Left ventricle myocardium inferior (tissue), 1 donor: ENCODE results near the gene CALR3. TPM values are rescaled to one million over a fixed set of nuclear protein-coding genes. Genes with fewer than 3 reads are reported as not detected.

ENCODE experiments used
- DNase-seq: peaks from one replicate; pipeline ENCODE4 v3.0.0-alpha.2; 2020
- H3K27ac ChIP-seq: fragments of 200-600 bp; replicated peaks from 2 replicates; pipeline ENCODE4 v1.8.0; 2021
- H3K27me3 ChIP-seq: fragments of 200-600 bp; 2 replicates; pipeline ENCODE4 v1.8.0; 2021; ENCODE audit warnings: low read depth
- H3K36me3 ChIP-seq: fragments of 200-600 bp; 2 replicates; pipeline ENCODE4 v1.8.0; 2021
- H3K4me1 ChIP-seq: fragments of 200-600 bp; 2 replicates; pipeline ENCODE4 v1.8.0; 2021
- H3K4me3 ChIP-seq: fragments of 200-600 bp; 2 replicates; pipeline ENCODE4 v1.8.0; 2021; ENCODE audit warnings: mild to moderate bottlenecking, moderate library complexity
- H3K9me3 ChIP-seq: fragments of 200-600 bp; replicated peaks from 2 replicates; pipeline ENCODE4 v1.8.0; 2021
- intact Hi-C: fragments of 100-400 bp; cut with micrococcal nuclease; formaldehyde crosslinking; loops from one replicate; pipeline ENCODE4 v1.11.0; 2022
- total RNA-seq: library from RNA; stranded (reverse); fragmentation: NEBNext Ultra II Directional; extraction: Animal tissue kit (Norgen Biotek cat#: 25700); gene quantifications from one replicate; pipeline ENCODE4 v1.2.1, GENCODE V29; 2021
- TF ChIP-seq, protein P1 (sequence below): fragments of 200-600 bp; IDR thresholded peaks from 2 replicates; pipeline ENCODE4 v1.8.0; 2021; ENCODE audit warnings: antibody characterized with exemption, mild to moderate bottlenecking, borderline replicate concordance
- donor health status: DM: no; HTN: yes; CAD: no; lungs with severe emphysema.

Gene CALR3
- total RNA-seq, 1 donor from 2014 or later: not detected

DNA sequence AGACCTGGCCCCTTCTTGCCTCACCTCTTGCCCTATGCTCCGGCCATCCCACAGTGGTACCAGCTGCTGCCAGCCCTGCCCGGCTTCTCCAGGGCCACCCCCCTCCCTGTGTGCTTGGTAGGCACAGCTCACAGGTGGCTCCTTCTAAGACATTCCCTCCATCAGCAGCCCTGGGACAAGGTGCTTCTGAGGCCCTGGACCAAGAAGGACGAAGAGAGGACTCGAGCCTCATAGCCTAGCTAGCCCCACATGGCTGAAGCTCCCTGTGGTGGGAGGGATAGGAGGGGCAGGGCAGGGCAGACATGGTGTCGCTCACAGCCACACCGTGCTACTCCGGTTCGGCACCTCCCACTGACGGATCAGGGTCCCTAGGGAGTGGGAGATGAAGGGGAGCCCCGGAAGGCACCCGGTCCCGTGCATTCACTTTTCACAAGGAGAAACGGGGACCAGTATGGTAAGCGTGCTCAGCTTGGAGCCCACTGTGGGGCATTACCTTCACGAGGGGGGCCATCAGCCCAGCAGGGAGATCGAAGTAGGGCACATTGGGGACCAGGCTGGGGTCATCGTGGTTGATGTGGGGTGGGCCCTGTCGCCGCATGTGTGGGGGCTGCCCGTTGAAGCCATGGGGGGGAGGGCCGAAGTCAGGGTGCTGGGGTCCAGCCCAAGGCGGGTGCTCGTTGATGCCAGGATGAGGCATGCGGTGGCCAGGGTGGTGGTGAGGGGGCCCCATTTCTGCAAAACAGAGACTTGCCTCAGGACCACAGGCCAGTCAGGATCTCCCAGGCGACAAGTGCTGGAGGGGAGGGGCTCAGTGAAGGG lies 26.8 kb upstream of the CALR3 start:
- intact Hi-C loops: no loop called here
- H3K4me3 ChIP-seq: no peak overlapping the region
- no peak for DNase-seq
- H3K36me3 ChIP-seq: peaks cover 99% of the 10 kb centered on the region
- no peaks in the 10 kb centered on the region for H3K9me3 ChIP-seq
- TF ChIP-seq, protein P1, sequence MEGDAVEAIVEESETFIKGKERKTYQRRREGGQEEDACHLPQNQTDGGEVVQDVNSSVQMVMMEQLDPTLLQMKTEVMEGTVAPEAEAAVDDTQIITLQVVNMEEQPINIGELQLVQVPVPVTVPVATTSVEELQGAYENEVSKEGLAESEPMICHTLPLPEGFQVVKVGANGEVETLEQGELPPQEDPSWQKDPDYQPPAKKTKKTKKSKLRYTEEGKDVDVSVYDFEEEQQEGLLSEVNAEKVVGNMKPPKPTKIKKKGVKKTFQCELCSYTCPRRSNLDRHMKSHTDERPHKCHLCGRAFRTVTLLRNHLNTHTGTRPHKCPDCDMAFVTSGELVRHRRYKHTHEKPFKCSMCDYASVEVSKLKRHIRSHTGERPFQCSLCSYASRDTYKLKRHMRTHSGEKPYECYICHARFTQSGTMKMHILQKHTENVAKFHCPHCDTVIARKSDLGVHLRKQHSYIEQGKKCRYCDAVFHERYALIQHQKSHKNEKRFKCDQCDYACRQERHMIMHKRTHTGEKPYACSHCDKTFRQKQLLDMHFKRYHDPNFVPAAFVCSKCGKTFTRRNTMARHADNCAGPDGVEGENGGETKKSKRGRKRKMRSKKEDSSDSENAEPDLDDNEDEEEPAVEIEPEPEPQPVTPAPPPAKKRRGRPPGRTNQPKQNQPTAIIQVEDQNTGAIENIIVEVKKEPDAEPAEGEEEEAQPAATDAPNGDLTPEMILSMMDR: no peak
- no peak overlapping the region for H3K27ac ChIP-seq
- H3K4me1 ChIP-seq: peaks cover 4% of the 10 kb centered on the region
- H3K27me3 ChIP-seq: no peaks in the 10 kb centered on the region

DNA sequence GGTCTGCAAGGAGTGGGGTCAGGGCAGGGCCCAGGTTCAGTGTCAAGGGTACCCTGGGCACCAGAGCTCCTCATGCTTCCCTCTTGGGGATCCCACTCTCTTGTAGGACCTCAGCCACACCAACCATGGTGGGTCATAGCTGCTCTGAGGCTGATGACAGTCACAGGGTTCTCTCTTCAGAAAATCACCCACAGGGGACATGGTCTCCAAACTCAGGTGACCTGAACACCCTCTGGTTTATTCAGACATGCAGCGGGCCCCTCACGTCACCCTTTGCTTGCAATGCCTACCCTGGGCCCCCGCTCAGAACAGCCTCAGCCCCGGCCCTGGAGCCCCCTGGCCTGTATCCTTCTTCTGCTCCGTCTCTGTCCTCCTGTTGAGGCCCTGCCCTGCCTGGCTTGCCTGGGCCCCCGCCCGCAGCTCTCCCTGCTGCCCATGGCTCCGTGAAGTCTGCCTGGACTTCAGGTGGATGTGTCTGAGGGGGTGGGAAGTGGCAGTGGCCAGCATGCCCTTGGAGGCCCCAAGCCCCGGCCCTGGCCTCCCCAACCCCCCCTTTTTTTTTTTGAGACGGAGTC lies 25.8 kb upstream of the CALR3 start:
- no peaks in the 10 kb centered on the region for H3K9me3 ChIP-seq
- no peak overlapping the region for H3K27ac ChIP-seq
- peaks cover 99% of the 10 kb centered on the region for H3K36me3 ChIP-seq
- TF ChIP-seq, protein P1: no peak
- intact Hi-C loops: no loop called here
- DNase-seq: no peak
- H3K4me1 ChIP-seq: peaks cover 2% of the 10 kb centered on the region
- H3K27me3 ChIP-seq: no peaks in the 10 kb centered on the region
- no peak overlapping the region for H3K4me3 ChIP-seq

DNA sequence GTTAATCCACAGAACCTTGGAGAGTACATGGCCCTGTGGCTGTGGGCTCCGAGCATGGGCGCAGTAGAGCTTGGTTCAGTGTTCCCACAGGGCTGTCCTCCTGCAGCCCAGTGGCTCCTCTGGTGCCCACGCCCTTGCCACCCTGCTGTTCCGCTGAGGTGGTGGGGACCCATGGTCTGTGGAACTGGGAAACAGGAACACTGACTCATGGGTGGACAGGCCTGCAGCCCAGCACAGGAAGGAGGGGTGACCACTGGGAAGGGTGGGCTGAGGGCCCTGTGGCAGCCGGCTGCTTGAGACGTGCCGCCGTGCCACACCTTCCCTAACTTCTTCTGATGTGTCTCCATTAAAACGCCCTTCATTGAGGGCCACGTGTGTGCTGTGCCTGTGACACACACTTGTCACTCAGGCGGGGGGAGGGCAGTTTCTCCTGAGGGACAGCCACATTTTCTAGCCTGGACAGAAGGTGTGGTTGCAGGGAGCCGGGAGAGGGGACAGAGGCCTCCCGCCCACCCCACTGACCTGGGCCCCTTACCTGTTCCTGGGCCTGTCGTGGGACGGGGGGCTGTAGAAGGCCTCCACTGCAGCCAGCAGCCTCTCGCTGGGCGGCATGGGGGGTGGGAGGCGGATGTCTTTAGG lies 25.1 kb upstream of the CALR3 start:
- H3K36me3 ChIP-seq: peaks cover 98% of the 10 kb centered on the region
- H3K9me3 ChIP-seq: no peaks in the 10 kb centered on the region
- TF ChIP-seq, protein P1: no peak
- no peak overlapping the region for H3K27ac ChIP-seq
- intact Hi-C loops: no loop called here
- no peaks in the 10 kb centered on the region for H3K27me3 ChIP-seq
- DNase-seq: no peak
- H3K4me1 ChIP-seq: no peaks in the 10 kb centered on the region
- H3K4me3 ChIP-seq: no peak overlapping the region

DNA sequence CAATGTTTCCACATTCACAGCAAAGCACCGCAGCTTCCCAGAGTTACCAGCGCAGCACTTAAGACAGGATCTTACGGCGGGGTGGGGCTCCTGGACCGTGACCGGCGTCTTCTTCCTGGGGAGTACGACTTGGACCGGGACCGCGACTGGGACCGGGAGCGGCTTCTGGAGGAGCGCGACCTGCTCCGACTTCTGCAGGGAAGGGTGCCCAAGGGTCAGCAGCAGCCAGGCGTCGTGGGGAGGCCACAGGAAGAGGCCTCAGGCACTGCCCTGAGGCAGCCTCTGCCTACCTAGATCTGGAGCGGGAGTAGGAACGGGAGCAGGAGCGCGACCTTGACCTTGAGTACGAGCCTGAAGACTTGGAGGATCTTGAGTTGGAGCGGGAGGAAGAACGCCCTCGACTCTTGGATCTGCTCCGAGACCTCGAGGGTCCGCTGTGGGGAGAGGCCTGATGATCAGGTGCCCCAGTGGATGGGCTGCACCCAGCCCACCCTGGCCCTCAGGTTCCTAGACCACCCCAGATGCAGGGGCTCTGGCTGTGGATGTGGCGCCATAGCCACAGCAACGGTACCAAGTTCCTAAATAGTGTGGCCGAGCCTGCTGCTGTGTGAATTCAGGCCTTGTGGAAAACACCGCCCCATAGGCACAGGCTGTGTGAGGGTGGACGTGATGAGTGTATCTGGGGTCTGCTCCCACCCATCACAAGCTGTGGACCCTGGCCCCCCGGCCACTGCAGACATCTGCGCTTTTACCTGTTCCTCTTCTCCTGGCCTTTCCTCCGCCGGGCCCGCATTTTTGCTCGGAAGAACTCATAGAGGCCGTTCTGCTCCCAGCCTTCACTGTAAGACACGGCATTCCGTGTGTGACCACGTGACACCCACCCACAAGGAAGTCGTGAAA lies 24.4 kb upstream of the CALR3 start:
- Histone ChIP-seq H3K4me3 (no peak overlapping the region), H3K9me3 (no peaks in the 10 kb centered on the region), H3K4me1 (no peaks in the 10 kb centered on the region), H3K27me3 (no peaks in the 10 kb centered on the region), H3K27ac (no peak overlapping the region), H3K36me3 (peaks cover 93% of the 10 kb centered on the region)
- TF ChIP-seq, protein P1: no peak
- intact Hi-C loops: no loop called here
- DNase-seq: no peak

DNA sequence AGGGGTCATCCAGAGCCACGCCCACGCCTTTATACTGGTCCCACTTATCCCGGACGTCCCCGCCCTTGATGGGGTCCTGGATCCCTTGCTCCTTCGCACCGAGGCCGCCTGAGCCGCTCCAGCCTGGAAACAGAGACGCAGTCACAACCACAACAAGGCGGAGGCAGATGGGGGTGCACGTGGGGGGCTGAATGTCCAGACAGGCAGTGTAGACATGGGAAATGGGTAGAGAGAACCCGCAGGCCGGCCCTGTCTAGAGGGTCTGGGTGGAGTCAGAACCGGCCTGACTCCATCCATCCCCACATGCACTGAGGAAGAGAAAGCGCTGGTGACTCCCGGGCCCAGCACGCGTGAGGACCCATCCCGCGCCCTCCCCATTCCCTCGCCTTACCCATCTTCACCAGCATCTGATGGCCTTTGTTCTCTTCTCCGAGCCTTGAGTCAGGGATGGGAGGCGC lies 23.3 kb upstream of the CALR3 start:
- Histone ChIP-seq H3K27ac (no peak overlapping the region), H3K36me3 (peaks cover 91% of the 10 kb centered on the region), H3K27me3 (no peaks in the 10 kb centered on the region), H3K4me3 (no peak overlapping the region), H3K4me1 (no peaks in the 10 kb centered on the region), H3K9me3 (no peaks in the 10 kb centered on the region)
- no peak for DNase-seq
- intact Hi-C loops: no loop called here
- TF ChIP-seq, protein P1: no peak
